ENCODE data around the gene ADAMTS17.

ADAMTS17 gene

GRCh38 chr15:100192097-100193080 lies 149.4 kb downstream of the ADAMTS17 start:
- peak in 1 of 3 experiments; percentile 56 for DNase-seq

- DNase-seq: peak in 1 of 3 experiments; percentile 38
Measured at GRCh38 chr15:100191161-100191560, 150.6 kb downstream of the ADAMTS17 start.

- no peak for DNase-seq
Measured at GRCh38 chr15:100190675-100191074, 151.1 kb downstream of the ADAMTS17 start.

- no peak for DNase-seq
Measured at GRCh38 chr15:100189849-100190248, 151.9 kb downstream of the ADAMTS17 start.

- no peak for DNase-seq
Measured at GRCh38 chr15:100189319-100189718, 152.5 kb downstream of the ADAMTS17 start.

GRCh38 chr15:100187677-100188076 lies 154.1 kb downstream of the ADAMTS17 start:
- DNase-seq: no peak

- no peak for DNase-seq
Measured at GRCh38 chr15:100186960-100187359, 154.8 kb downstream of the ADAMTS17 start.

GRCh38 chr15:100186366-100186765 lies 155.4 kb downstream of the ADAMTS17 start:
- no peak for DNase-seq

- DNase-seq: no peak
Measured at GRCh38 chr15:100183921-100184495, 157.8 kb downstream of the ADAMTS17 start.

GRCh38 chr15:100180921-100181320 lies 160.9 kb downstream of the ADAMTS17 start:
- DNase-seq: no peak

GRCh38 chr15:100175406-100176114 lies 166.2 kb downstream of the ADAMTS17 start:
- no peak for DNase-seq

GRCh38 chr15:100174904-100175275 lies 166.9 kb downstream of the ADAMTS17 start:
- no peak for DNase-seq

- no peak for DNase-seq
Measured at GRCh38 chr15:100174159-100174903, 167.4 kb downstream of the ADAMTS17 start.

- no peak for DNase-seq
Measured at GRCh38 chr15:100172356-100173024, 169.3 kb downstream of the ADAMTS17 start.

GRCh38 chr15:100171411-100171810 lies 170.4 kb downstream of the ADAMTS17 start:
- DNase-seq: no peak

GRCh38 chr15:100170291-100171210 lies 171.2 kb downstream of the ADAMTS17 start:
- no peak for DNase-seq

GRCh38 chr15:100169615-100170290 lies 172.0 kb downstream of the ADAMTS17 start:
- DNase-seq: no peak

- DNase-seq: no peak
Measured at GRCh38 chr15:100168787-100169186, 173.0 kb downstream of the ADAMTS17 start.

GRCh38 chr15:100167884-100168375 lies 173.8 kb downstream of the ADAMTS17 start:
- no peak for DNase-seq

GRCh38 chr15:100166313-100166712 lies 175.5 kb downstream of the ADAMTS17 start:
- no peak for DNase-seq

Data from NCI-H1417 (cell line).